Measurements from ENCODE around the gene PPIL6.

The PPIL6 gene

DNA sequence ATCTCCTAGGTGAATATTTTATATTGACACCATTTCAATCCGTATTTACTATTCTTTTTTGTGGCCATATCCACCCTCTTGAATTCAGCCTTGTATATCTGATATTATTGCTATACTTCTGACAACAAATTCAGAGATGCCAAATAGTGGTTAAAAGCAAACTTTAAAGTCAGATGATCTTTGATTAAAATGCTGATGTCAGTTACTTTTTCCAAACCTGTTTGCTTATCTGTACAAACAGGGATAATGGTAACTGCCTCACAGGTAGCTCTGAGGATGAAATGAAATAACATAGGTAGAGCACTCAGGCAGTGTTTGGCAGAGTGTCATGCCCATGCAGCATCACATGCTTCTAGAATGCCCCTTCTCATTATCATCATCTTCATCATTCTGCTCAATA lies 19.2 kb downstream of the PPIL6 start:
- no peak overlapping the region for H3K27ac ChIP-seq (ENCODE audit: low read length, poor library complexity, severe bottlenecking)
- H2BK12ac ChIP-seq (ENCODE audit: low read length in 2 of 2): no peak overlapping the region
- DNase-seq: no peak
- no peak overlapping the region for H2BK15ac ChIP-seq (ENCODE audit: low read depth, poor library complexity, severe bottlenecking)
- 100% methylated on average over 1 of the region's 1 CpG for WGBS
- no peaks in the 10 kb centered on the region for H3K27me3 ChIP-seq (ENCODE audit: control insufficient read depth in 1 of 2, insufficient read depth in 1 of 2, low read length in 2 of 2)
- no peak overlapping the region for H2BK5ac ChIP-seq (ENCODE audit: low read depth, low read length, poor library complexity, severe bottlenecking)
- no peaks in the 10 kb centered on the region for H3K9me3 ChIP-seq (ENCODE audit: control insufficient read depth, low read length)
- H3K4me3 ChIP-seq (ENCODE audit: insufficient read depth in 1 of 2, low read depth in 1 of 2, low read length in 2 of 2): no peak overlapping the region
- peaks cover 6% of the 10 kb centered on the region for H3K4me1 ChIP-seq (ENCODE audit: control insufficient read depth, insufficient read depth, low read depth, low read length)
- H3K18ac ChIP-seq (ENCODE audit: low read depth in 1 of 2, low read length in 2 of 2): no peak overlapping the region
- no peak overlapping the region for H3K4ac ChIP-seq (ENCODE audit: low read depth in 1 of 2, low read length in 2 of 2)
- H2BK120ac ChIP-seq (ENCODE audit: low read depth, low read length): no peak overlapping the region
- H2AFZ ChIP-seq (ENCODE audit: low read depth, low read length): no peak overlapping the region
- no peak overlapping the region for H4K91ac ChIP-seq (ENCODE audit: low read length)
- no peaks in the 10 kb centered on the region for H3K36me3 ChIP-seq (ENCODE audit: control insufficient read depth in 1 of 2, insufficient read depth in 2 of 2, low read depth in 1 of 2, low read length in 2 of 2)
- no peak overlapping the region for H3K9ac ChIP-seq (ENCODE audit: low read length)
- no peaks in the 10 kb centered on the region for H3K79me1 ChIP-seq (replicated peaks; ENCODE audit: low read length, poor library complexity, severe bottlenecking)
- H2AK5ac ChIP-seq (ENCODE audit: low read length, severe bottlenecking): no peak overlapping the region
- H3K4me2 ChIP-seq (ENCODE audit: low read length, poor library complexity, severe bottlenecking): no peak overlapping the region
- H4K8ac ChIP-seq (ENCODE audit: low read length): no peak overlapping the region
- H3K23ac ChIP-seq (ENCODE audit: low read length in 2 of 2): no peak overlapping the region
- no peak overlapping the region for H3K14ac ChIP-seq (ENCODE audit: low read length in 2 of 2)

DNA sequence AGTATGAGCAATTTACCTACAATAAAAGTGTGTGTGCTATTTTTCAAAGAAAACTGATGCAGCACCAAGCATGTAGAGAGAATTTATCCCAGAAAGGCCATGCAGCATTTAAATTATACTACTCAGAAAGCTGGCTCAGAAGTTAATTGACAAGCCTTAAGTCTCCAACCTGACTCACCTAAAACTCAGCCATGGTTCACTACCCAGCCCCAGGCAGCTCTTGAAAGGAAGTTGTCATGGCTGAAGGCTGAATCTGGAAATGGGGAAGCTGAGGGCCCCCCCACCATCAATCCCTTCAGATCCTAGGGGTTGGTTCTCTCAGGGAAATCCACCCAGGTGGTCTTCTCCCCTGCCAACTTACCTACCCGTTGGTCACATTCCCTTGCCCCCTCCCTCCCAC lies 19.7 kb downstream of the PPIL6 start:
- no peak overlapping the region for H2BK5ac ChIP-seq (ENCODE audit: low read depth, low read length, poor library complexity, severe bottlenecking)
- peak overlapping the region; percentile 7 for H3K4me2 ChIP-seq (ENCODE audit: low read length, poor library complexity, severe bottlenecking)
- H2AK5ac ChIP-seq (ENCODE audit: low read length, severe bottlenecking): no peak overlapping the region
- no peaks in the 10 kb centered on the region for H3K9me3 ChIP-seq (ENCODE audit: control insufficient read depth, low read length)
- no peak overlapping the region for H3K9ac ChIP-seq (ENCODE audit: low read length)
- no peak overlapping the region for H4K8ac ChIP-seq (ENCODE audit: low read length)
- no peak overlapping the region for H2BK120ac ChIP-seq (ENCODE audit: low read depth, low read length)
- H3K18ac ChIP-seq (ENCODE audit: low read depth in 1 of 2, low read length in 2 of 2): no peak overlapping the region
- H2BK15ac ChIP-seq (ENCODE audit: low read depth, poor library complexity, severe bottlenecking): no peak overlapping the region
- H3K4me3 ChIP-seq (ENCODE audit: insufficient read depth in 1 of 2, low read depth in 1 of 2, low read length in 2 of 2): no peak overlapping the region
- H3K27me3 ChIP-seq (ENCODE audit: control insufficient read depth in 1 of 2, insufficient read depth in 1 of 2, low read length in 2 of 2): no peaks in the 10 kb centered on the region
- H3K14ac ChIP-seq (ENCODE audit: low read length in 2 of 2): no peak overlapping the region
- H3K79me1 ChIP-seq (replicated peaks; ENCODE audit: low read length, poor library complexity, severe bottlenecking): no peaks in the 10 kb centered on the region
- no peak overlapping the region for H3K27ac ChIP-seq (ENCODE audit: low read length, poor library complexity, severe bottlenecking)
- 81% methylated on average over 1 of the region's 1 CpG for WGBS
- no peak overlapping the region for H2BK12ac ChIP-seq (ENCODE audit: low read length in 2 of 2)
- no peak overlapping the region for H2AFZ ChIP-seq (ENCODE audit: low read depth, low read length)
- no peaks in the 10 kb centered on the region for H3K36me3 ChIP-seq (ENCODE audit: control insufficient read depth in 1 of 2, insufficient read depth in 2 of 2, low read depth in 1 of 2, low read length in 2 of 2)
- H4K91ac ChIP-seq (ENCODE audit: low read length): no peak overlapping the region
- peaks cover 6% of the 10 kb centered on the region for H3K4me1 ChIP-seq (ENCODE audit: control insufficient read depth, insufficient read depth, low read depth, low read length)
- no peak for DNase-seq
- H3K23ac ChIP-seq (ENCODE audit: low read length in 2 of 2): no peak overlapping the region
- no peak overlapping the region for H3K4ac ChIP-seq (ENCODE audit: low read depth in 1 of 2, low read length in 2 of 2)

DNA sequence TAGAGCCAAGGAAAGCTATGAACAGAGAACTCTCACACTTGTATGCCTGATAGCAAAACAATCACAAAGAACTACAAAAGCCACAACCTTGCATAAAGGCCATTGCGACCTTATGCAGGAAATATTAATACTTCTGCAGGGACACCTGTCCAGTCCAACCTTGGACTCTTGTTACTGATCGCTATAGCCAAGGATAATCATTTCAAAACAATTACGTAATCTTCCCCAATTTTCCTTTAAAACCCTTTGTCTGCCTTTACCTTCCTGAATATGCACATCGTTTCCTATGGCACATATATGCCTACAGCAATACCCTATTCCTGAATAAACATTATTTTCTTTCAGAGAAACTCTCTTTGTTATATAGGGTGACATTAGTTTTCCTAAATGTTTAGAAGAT lies 22.8 kb downstream of the PPIL6 start:
- no peak overlapping the region for H3K23ac ChIP-seq (ENCODE audit: low read length in 2 of 2)
- H3K14ac ChIP-seq (ENCODE audit: low read length in 2 of 2): no peak overlapping the region
- no peak overlapping the region for H3K9ac ChIP-seq (ENCODE audit: low read length)
- no peak for DNase-seq
- H4K8ac ChIP-seq (ENCODE audit: low read length): no peak overlapping the region
- H4K91ac ChIP-seq (ENCODE audit: low read length): no peak overlapping the region
- H3K79me1 ChIP-seq (replicated peaks; ENCODE audit: low read length, poor library complexity, severe bottlenecking): no peaks in the 10 kb centered on the region
- H2BK15ac ChIP-seq (ENCODE audit: low read depth, poor library complexity, severe bottlenecking): no peak overlapping the region
- no peak overlapping the region for H3K4ac ChIP-seq (ENCODE audit: low read depth in 1 of 2, low read length in 2 of 2)
- H3K27me3 ChIP-seq (ENCODE audit: control insufficient read depth in 1 of 2, insufficient read depth in 1 of 2, low read length in 2 of 2): no peaks in the 10 kb centered on the region
- H2BK5ac ChIP-seq (ENCODE audit: low read depth, low read length, poor library complexity, severe bottlenecking): no peak overlapping the region
- no peak overlapping the region for H2AFZ ChIP-seq (ENCODE audit: low read depth, low read length)
- no peaks in the 10 kb centered on the region for H3K9me3 ChIP-seq (ENCODE audit: control insufficient read depth, low read length)
- H3K18ac ChIP-seq (ENCODE audit: low read depth in 1 of 2, low read length in 2 of 2): no peak overlapping the region
- no peak overlapping the region for H2AK5ac ChIP-seq (ENCODE audit: low read length, severe bottlenecking)
- no peak overlapping the region for H3K4me2 ChIP-seq (ENCODE audit: low read length, poor library complexity, severe bottlenecking)
- H3K36me3 ChIP-seq (ENCODE audit: control insufficient read depth in 1 of 2, insufficient read depth in 2 of 2, low read depth in 1 of 2, low read length in 2 of 2): no peaks in the 10 kb centered on the region
- H3K4me1 ChIP-seq (ENCODE audit: control insufficient read depth, insufficient read depth, low read depth, low read length): peaks cover 1% of the 10 kb centered on the region
- H2BK120ac ChIP-seq (ENCODE audit: low read depth, low read length): no peak overlapping the region
- H2BK12ac ChIP-seq (ENCODE audit: low read length in 2 of 2): no peak overlapping the region
- no peak overlapping the region for H3K4me3 ChIP-seq (ENCODE audit: insufficient read depth in 1 of 2, low read depth in 1 of 2, low read length in 2 of 2)
- H3K27ac ChIP-seq (ENCODE audit: low read length, poor library complexity, severe bottlenecking): no peak overlapping the region
- WGBS: 94% methylated on average over 3 of the region's 4 CpGs

DNA sequence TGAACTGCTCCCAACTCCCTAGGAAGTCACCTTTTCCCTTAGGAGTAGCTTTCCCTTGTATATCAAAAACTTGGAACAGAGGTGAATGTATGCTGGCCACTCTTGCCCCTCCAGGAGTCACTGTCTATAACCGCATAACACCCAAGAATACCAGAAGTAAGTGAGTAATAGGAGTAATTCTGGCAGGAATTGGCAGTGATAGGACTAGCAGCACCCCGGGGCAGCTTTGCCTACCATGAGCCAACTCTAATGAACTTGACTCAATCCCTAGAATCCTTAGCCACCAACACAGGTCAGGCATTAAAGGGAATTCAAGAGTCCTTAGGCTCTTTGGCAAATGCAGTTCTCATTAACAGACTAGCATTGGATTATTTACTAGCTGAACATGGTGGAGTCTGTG lies 29.4 kb downstream of the PPIL6 start:
- no peaks in the 10 kb centered on the region for H3K36me3 ChIP-seq (ENCODE audit: control insufficient read depth in 1 of 2, insufficient read depth in 2 of 2, low read depth in 1 of 2, low read length in 2 of 2)
- no peak overlapping the region for H3K14ac ChIP-seq (ENCODE audit: low read length in 2 of 2)
- no peaks in the 10 kb centered on the region for H3K79me1 ChIP-seq (replicated peaks; ENCODE audit: low read length, poor library complexity, severe bottlenecking)
- no peak overlapping the region for H3K9ac ChIP-seq (ENCODE audit: low read length)
- H3K4me1 ChIP-seq (ENCODE audit: control insufficient read depth, insufficient read depth, low read depth, low read length): no peaks in the 10 kb centered on the region
- no peaks in the 10 kb centered on the region for H3K9me3 ChIP-seq (ENCODE audit: control insufficient read depth, low read length)
- H3K4me2 ChIP-seq (ENCODE audit: low read length, poor library complexity, severe bottlenecking): no peak overlapping the region
- no peak for DNase-seq
- H3K4me3 ChIP-seq (ENCODE audit: insufficient read depth in 1 of 2, low read depth in 1 of 2, low read length in 2 of 2): no peak overlapping the region
- H4K8ac ChIP-seq (ENCODE audit: low read length): no peak overlapping the region
- H3K27ac ChIP-seq (ENCODE audit: low read length, poor library complexity, severe bottlenecking): no peak overlapping the region
- WGBS: 80% methylated on average over 1 of the region's 2 CpGs
- no peak overlapping the region for H2BK120ac ChIP-seq (ENCODE audit: low read depth, low read length)
- H3K23ac ChIP-seq (ENCODE audit: low read length in 2 of 2): no peak overlapping the region
- H4K91ac ChIP-seq (ENCODE audit: low read length): no peak overlapping the region
- no peak overlapping the region for H2BK12ac ChIP-seq (ENCODE audit: low read length in 2 of 2)
- no peak overlapping the region for H3K4ac ChIP-seq (ENCODE audit: low read depth in 1 of 2, low read length in 2 of 2)
- no peak overlapping the region for H2BK5ac ChIP-seq (ENCODE audit: low read depth, low read length, poor library complexity, severe bottlenecking)
- H3K18ac ChIP-seq (ENCODE audit: low read depth in 1 of 2, low read length in 2 of 2): no peak overlapping the region
- H2AFZ ChIP-seq (ENCODE audit: low read depth, low read length): no peak overlapping the region
- no peak overlapping the region for H2AK5ac ChIP-seq (ENCODE audit: low read length, severe bottlenecking)
- no peak overlapping the region for H2BK15ac ChIP-seq (ENCODE audit: low read depth, poor library complexity, severe bottlenecking)
- H3K27me3 ChIP-seq (ENCODE audit: control insufficient read depth in 1 of 2, insufficient read depth in 1 of 2, low read length in 2 of 2): peaks cover 0 to 9% of the 10 kb centered on the region in 2 experiments

All from mesenchymal stem cell (in vitro differentiated cells and primary cell).